H9 (cell line): Measurements from ENCODE around the gene RC3H2. TPM values are rescaled to one million over a fixed set of nuclear protein-coding genes. Genes with fewer than 3 reads are reported as not detected.

ENCODE experiments used
- DNase-seq: peaks from one replicate; pipeline ENCODE4 v3.0.0-alpha.2; 2017
- H2AFZ ChIP-seq: one replicate; pipeline ENCODE4 v1.6.1; 2013; ENCODE audit warnings: mild to moderate bottlenecking, low read length, control low read depth, moderate library complexity
- H2AK5ac ChIP-seq: 2 replicates; pipeline ENCODE4 v1.6.1; 2013; ENCODE audit warnings: low read length, control low read depth, mixed read lengths; ENCODE audit not compliant: insufficient read length
- H2BK120ac ChIP-seq: one replicate; pipeline ENCODE4 v1.6.1; 2013; ENCODE audit warnings: low read depth, mild to moderate bottlenecking, low read length, control low read depth, inconsistent platforms; ENCODE audit not compliant: poor library complexity, severe bottlenecking
- H2BK12ac ChIP-seq: 2 replicates; pipeline ENCODE4 v1.6.1; 2013; ENCODE audit warnings: low read length, control low read depth, mixed read lengths, low read depth; ENCODE audit not compliant: insufficient read length
- H2BK15ac ChIP-seq: 2 replicates; pipeline ENCODE4 v1.6.1; 2013; ENCODE audit warnings: low read depth, low read length, control low read depth
- H2BK20ac ChIP-seq: one replicate; pipeline ENCODE4 v1.6.1; 2013; ENCODE audit warnings: low read depth, mild to moderate bottlenecking, low read length, control low read depth, inconsistent platforms; ENCODE audit not compliant: poor library complexity, severe bottlenecking
- H2BK5ac ChIP-seq: 2 replicates; pipeline ENCODE4 v1.6.1; 2013; ENCODE audit warnings: low read length, control low read depth, mixed read lengths; ENCODE audit not compliant: insufficient read length
- H3K14ac ChIP-seq: 2 replicates; pipeline ENCODE4 v1.6.1; 2013; ENCODE audit warnings: low read length, control low read depth; ENCODE audit not compliant: insufficient read depth
- H3K18ac ChIP-seq: 2 replicates; pipeline ENCODE4 v1.6.1; 2013; ENCODE audit warnings: low read depth, mild to moderate bottlenecking, mixed read lengths, low read length, control low read depth; ENCODE audit not compliant: insufficient read length
- H3K23ac ChIP-seq: 2 replicates; pipeline ENCODE4 v1.6.1; 2013; ENCODE audit warnings: low read length, control low read depth, mixed read lengths, low read depth; ENCODE audit not compliant: insufficient read length
- H3K23me2 ChIP-seq: 2 replicates; pipeline ENCODE4 v1.6.1; 2013; ENCODE audit warnings: low read depth, mild to moderate bottlenecking, mixed read lengths, low read length, control low read depth; ENCODE audit not compliant: insufficient read length, poor library complexity, severe bottlenecking
- H3K27ac ChIP-seq: 2 replicates; pipeline ENCODE4 v1.5.1; 2013; ENCODE audit warnings: low read length, control low read depth, mixed read lengths, low read depth; ENCODE audit not compliant: insufficient read length
- H3K27me3 ChIP-seq: 2 replicates; pipeline ENCODE4 v1.6.1; 2013; ENCODE audit warnings: low read length, control low read depth, inconsistent platforms; ENCODE audit not compliant: insufficient read depth
- H3K4ac ChIP-seq: 2 replicates; pipeline ENCODE4 v1.6.1; 2013; ENCODE audit warnings: low read depth, mild to moderate bottlenecking, control low read depth, inconsistent platforms, low read length, moderate library complexity
- H3K4me1 ChIP-seq: 2 replicates; pipeline ENCODE4 v1.6.1; 2013; ENCODE audit warnings: low read length, control low read depth, inconsistent platforms; ENCODE audit not compliant: insufficient read depth
- H3K4me2 ChIP-seq: 2 replicates; pipeline ENCODE4 v1.6.1; 2013; ENCODE audit warnings: low read length, control low read depth, mixed read lengths; ENCODE audit not compliant: insufficient read length, insufficient read depth
- H3K56ac ChIP-seq: 2 replicates; pipeline ENCODE4 v1.6.1; 2013; ENCODE audit warnings: low read depth, mild to moderate bottlenecking, mixed read lengths, low read length, control low read depth; ENCODE audit not compliant: insufficient read length
- H3K79me1 ChIP-seq: 2 replicates; pipeline ENCODE4 v1.6.1; 2013; ENCODE audit warnings: low read depth, mild to moderate bottlenecking, moderate library complexity, low read length, control low read depth, inconsistent platforms; ENCODE audit not compliant: insufficient read depth, poor library complexity, severe bottlenecking
- H3K79me2 ChIP-seq: 2 replicates; pipeline ENCODE4 v1.6.1; 2013; ENCODE audit warnings: low read length, control low read depth, inconsistent platforms; ENCODE audit not compliant: insufficient read depth
- H3K9ac ChIP-seq: 2 replicates; pipeline ENCODE4 v1.6.1; 2013; ENCODE audit warnings: low read length, control low read depth, mixed read lengths; ENCODE audit not compliant: insufficient read length; ENCODE audit errors: extremely low read depth
- H3K9me3 ChIP-seq: one replicate; pipeline ENCODE4 v1.6.1; 2013; ENCODE audit warnings: low read depth, low read length, inconsistent platforms; ENCODE audit not compliant: control insufficient read depth
- H3T11ph ChIP-seq: one replicate; pipeline ENCODE4 v1.6.1; 2013; ENCODE audit warnings: mild to moderate bottlenecking, low read length, control low read depth, inconsistent platforms
- H4K20me1 ChIP-seq: one replicate; pipeline ENCODE4 v1.6.1; 2013; ENCODE audit not compliant: control insufficient read depth, insufficient read length, insufficient read depth
- H4K5ac ChIP-seq: 2 replicates; pipeline ENCODE4 v1.6.1; 2013; ENCODE audit warnings: low read depth, mild to moderate bottlenecking, mixed read lengths, low read length, control low read depth; ENCODE audit not compliant: insufficient read length
- H4K8ac ChIP-seq: replicated peaks from 2 replicates; pipeline ENCODE4 v1.6.1; 2013; ENCODE audit warnings: low read length, control low read depth, mixed read lengths, low read depth; ENCODE audit not compliant: insufficient read length
- H4K91ac ChIP-seq: 2 replicates; pipeline ENCODE4 v1.6.1; 2013; ENCODE audit warnings: low read depth, mild to moderate bottlenecking, moderate library complexity, mixed read lengths, low read length, control low read depth; ENCODE audit not compliant: insufficient read length
- H3K27ac Mint-ChIP-seq, 3 experiments: 2 replicates in 2 of 3; 3 replicates in 1 of 3; pipeline ENCODE4 v1.8.0; 2020 to 2021; ENCODE audit warnings: mixed read lengths in 3 of 3, mild to moderate bottlenecking in 1 of 3, moderate library complexity in 1 of 3
- H3K27me3 Mint-ChIP-seq: 2 replicates; pipeline ENCODE4 v1.8.0; 2021; ENCODE audit warnings: low read depth, mild to moderate bottlenecking, moderate library complexity, mixed read lengths
- H3K36me3 Mint-ChIP-seq, 3 experiments: 2 replicates in 2 of 3; 3 replicates in 1 of 3; pipeline ENCODE4 v1.8.0; 2020 to 2021; ENCODE audit warnings: low read depth in 3 of 3, mixed read lengths in 3 of 3; ENCODE audit not compliant: insufficient read depth in 1 of 3
- H3K4me1 Mint-ChIP-seq, 2 experiments: 2 replicates each; pipeline ENCODE4 v1.8.0; 2020; ENCODE audit warnings: mixed read lengths in 2 of 2
- H3K4me3 Mint-ChIP-seq, 2 experiments: 2 replicates in 1 of 2; 3 replicates in 1 of 2; pipeline ENCODE4 v1.8.0; 2020 to 2021; ENCODE audit warnings: mild to moderate bottlenecking in 2 of 2, mixed read lengths in 2 of 2, moderate library complexity in 1 of 2
- H3K9me3 Mint-ChIP-seq, 2 experiments: 2 replicates in 1 of 2; 3 replicates in 1 of 2; pipeline ENCODE4 v1.8.0; 2020; ENCODE audit warnings: mild to moderate bottlenecking in 2 of 2, mixed read lengths in 2 of 2, moderate library complexity in 1 of 2
- CTCF ChIP-seq: fragments of 200-600 bp; sonication (generic); conservative IDR thresholded peaks from 3 replicates; pipeline ENCODE4 v1.8.0; 2021; ENCODE audit warnings: antibody characterized with exemption, mild to moderate bottlenecking
- WGBS: extraction: QIAGEN DNeasy Blood & Tissue Kit; methylation state at CpG from one replicate; pipeline ENCODE4 v1.1.7; 2013; ENCODE audit warnings: missing lambda C conversion rate, low lambda C conversion rate, mixed read lengths; ENCODE audit not compliant: insufficient read length; ENCODE audit errors: extremely low coverage; 5-methylcytosine and 5-hydroxymethylcytosine counted together
- total RNA-seq: library from RNA; stranded (reverse); gene quantifications from 2 replicates; pipeline ENCODE4 v1.2.1, GENCODE V29; 2021

RC3H2 gene
- total RNA-seq, 1 experiment from 2014 or later = 49.0 TPM

- no peak overlapping the region for H3K56ac ChIP-seq
Measured at GRCh38 chr9:122951056-122951455, 45.9 kb upstream of the RC3H2 start.

More at GRCh38 chr9:122951056-122951455, 45.9 kb upstream of the RC3H2 start:
- no peak overlapping the region for H2AK5ac ChIP-seq
- H3K4me2 ChIP-seq = no peak overlapping the region
- WGBS = 100% methylated on average over 1 of the region's 1 CpG
- no peak overlapping the region for H3K14ac ChIP-seq
- Mint-ChIP-seq H3K27me3 (no peaks in the 10 kb centered on the region), H3K36me3 (peaks cover 0 to 4% (median 0%) of the 10 kb centered on the region in 3 experiments; a peak in 2 of 7 replicates), H3K4me3 (no peak overlapping the region), H3K27ac (peak overlapping the region in 2 of 3 experiments; percentile 33 to 91; a peak in 4 of 7 replicates), H3K9me3 (no peaks in the 10 kb centered on the region), H3K4me1 (peaks cover 22 to 39% of the 10 kb centered on the region in 2 experiments)
- no peak overlapping the region for H3T11ph ChIP-seq
- H2BK15ac ChIP-seq = no peak overlapping the region
- no peak for TF ChIP-seq CTCF
- no peak overlapping the region for H4K5ac ChIP-seq
- H4K20me1 ChIP-seq = no peaks in the 10 kb centered on the region
- H3K23ac ChIP-seq = no peak overlapping the region
- H3K23me2 ChIP-seq = no peaks in the 10 kb centered on the region
- H4K8ac ChIP-seq = no peak overlapping the region
- H3K18ac ChIP-seq = no peak overlapping the region
- no peaks in the 10 kb centered on the region for H3K27me3 ChIP-seq
- no peaks in the 10 kb centered on the region for H3K4me1 ChIP-seq
- H4K91ac ChIP-seq = no peak overlapping the region
- no peak overlapping the region for H2AFZ ChIP-seq
- H3K79me1 ChIP-seq = peaks cover 9% of the 10 kb centered on the region
- H2BK20ac ChIP-seq = no peak overlapping the region
- H3K27ac ChIP-seq = no peak overlapping the region
- H2BK120ac ChIP-seq = no peak overlapping the region
- H2BK12ac ChIP-seq = no peak overlapping the region
- no peak for DNase-seq
- H3K9me3 ChIP-seq = no peaks in the 10 kb centered on the region
- no peak overlapping the region for H3K4ac ChIP-seq
- H3K79me2 ChIP-seq = peaks cover 26% of the 10 kb centered on the region
- H3K9ac ChIP-seq = no peak overlapping the region
- H2BK5ac ChIP-seq = no peak overlapping the region
